RWPE2 (cell line): ENCODE results near the gene TBX2.
"Not testable (repeated sequence)": the region's sequence is repeated elsewhere in the genome, so short reads cannot be mapped to it uniquely, and the experiment has no call there.

Source experiments
- ATAC-seq: fragments of 200-7000 bp; cut with Tn5 transposase; 3 replicates; pipeline ENCODE4 v1.9.1; 2021; ENCODE audit warnings: low read depth
- DNase-seq: peaks from one replicate; pipeline ENCODE4 v3.0.0-alpha.2; 2020; ENCODE audit warnings: low spot score
- H3K27ac ChIP-seq: fragments of 450-650 bp; 2 replicates; pipeline ENCODE4 v1.5.1; 2017; ENCODE audit warnings: mild to moderate bottlenecking; ENCODE audit not compliant: poor library complexity, severe bottlenecking
- H3K27me3 ChIP-seq: fragments of 250-450 bp; sonication (Bioruptor Pico); 2 replicates; pipeline ENCODE4 v1.5.1; 2021; ENCODE audit warnings: mild to moderate bottlenecking, moderate library complexity; ENCODE audit not compliant: insufficient read depth, poor library complexity, severe bottlenecking
- H3K36me3 ChIP-seq: fragments of 250-450 bp; sonication (Bioruptor Pico); 2 replicates; pipeline ENCODE4 v1.5.1; 2020; ENCODE audit warnings: low read depth, mild to moderate bottlenecking, moderate library complexity
- H3K4me1 ChIP-seq: fragments of 250-450 bp; sonication (Bioruptor Pico); 2 replicates; pipeline ENCODE4 v1.5.1; 2021; ENCODE audit warnings: mild to moderate bottlenecking, moderate library complexity; ENCODE audit not compliant: insufficient read depth, poor library complexity, severe bottlenecking
- H3K4me3 ChIP-seq: fragments of 250-450 bp; sonication (Bioruptor Pico); 2 replicates; pipeline ENCODE4 v1.5.1; 2021; ENCODE audit warnings: mild to moderate bottlenecking, moderate library complexity; ENCODE audit not compliant: severe bottlenecking
- H3K9me3 ChIP-seq: fragments of 250-450 bp; sonication (Bioruptor Pico); 2 replicates; pipeline ENCODE4 v1.5.1; 2021; ENCODE audit warnings: mild to moderate bottlenecking, moderate library complexity; ENCODE audit not compliant: severe bottlenecking
- CTCF ChIP-seq: fragments of 450-650 bp; IDR thresholded peaks from one replicate; pipeline ENCODE4 v1.5.1; 2017; ENCODE audit warnings: mild to moderate bottlenecking, moderate library complexity; ENCODE audit not compliant: poor library complexity, severe bottlenecking

The TBX2 gene

GRCh38 chr17:61440697-61441096 lies 41.1 kb downstream of the TBX2 start:
- DNase-seq (no peak), ATAC-seq (no peak)
- no peaks in the 10 kb centered on the region for H3K4me1 ChIP-seq
- no peak overlapping the region for H3K27ac ChIP-seq
- TF ChIP-seq CTCF: no peak
- no peaks in the 10 kb centered on the region for H3K36me3 ChIP-seq
- H3K27me3 ChIP-seq: no peaks in the 10 kb centered on the region
- H3K4me3 ChIP-seq: no peak overlapping the region
- H3K9me3 ChIP-seq: no peaks in the 10 kb centered on the region

- not testable (repeated sequence) for H3K27ac ChIP-seq, DNase-seq, H3K4me1 ChIP-seq, H3K4me3 ChIP-seq, H3K9me3 ChIP-seq, ATAC-seq, H3K36me3 ChIP-seq, H3K27me3 ChIP-seq
These were observed 41.9 kb downstream of the TBX2 start for GRCh38 chr17:61441507-61441906.

DNA sequence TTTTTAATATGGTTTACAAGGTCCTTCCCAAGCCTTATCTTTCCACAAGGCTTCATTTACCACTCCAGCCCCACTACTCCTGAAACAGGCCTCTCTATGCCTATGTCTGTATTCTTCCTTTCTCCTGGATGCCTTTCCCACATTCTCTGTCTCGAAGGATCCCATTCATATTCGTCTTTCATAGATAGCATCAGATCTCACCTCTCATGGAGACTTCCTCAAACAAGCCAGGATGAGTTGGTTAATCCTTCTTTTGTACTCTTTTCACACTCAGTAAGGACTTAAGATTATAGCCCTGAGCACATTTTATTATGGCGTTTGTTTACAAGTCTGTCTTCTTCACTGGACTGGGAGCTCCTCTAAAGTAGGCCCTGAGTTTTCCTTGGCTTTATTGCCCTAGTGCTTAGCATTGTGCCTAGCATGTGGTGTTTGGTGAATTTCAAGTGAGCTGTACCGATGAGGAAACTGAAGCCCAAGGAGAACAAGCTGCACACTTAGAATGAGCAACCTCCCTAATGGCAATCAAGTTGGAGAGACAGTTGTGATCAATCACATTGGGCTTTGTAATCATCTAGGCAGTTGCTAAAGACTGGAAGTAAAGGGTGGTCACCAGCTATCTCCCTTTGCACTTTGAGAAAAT lies 42.6 kb downstream of the TBX2 start:
- no peak overlapping the region for H3K4me3 ChIP-seq
- no peak for ATAC-seq

GRCh38 chr17:61442878-61443474 lies 43.3 kb downstream of the TBX2 start:
- ATAC-seq (no peak), DNase-seq (no peak)
- Histone ChIP-seq H3K4me1 (no peaks in the 10 kb centered on the region), H3K27me3 (no peaks in the 10 kb centered on the region), H3K4me3 (no peak overlapping the region), H3K27ac (no peak overlapping the region), H3K9me3 (no peaks in the 10 kb centered on the region), H3K36me3 (no peaks in the 10 kb centered on the region)
- no peak for TF ChIP-seq CTCF

More for the DNA sequence above, 42.6 kb downstream of the TBX2 start:
- no peak for TF ChIP-seq CTCF
- H3K27ac ChIP-seq: no peak overlapping the region
- DNase-seq: no peak
- H3K9me3 ChIP-seq: no peaks in the 10 kb centered on the region
- H3K36me3 ChIP-seq: no peaks in the 10 kb centered on the region
- no peaks in the 10 kb centered on the region for H3K4me1 ChIP-seq
- H3K27me3 ChIP-seq: no peaks in the 10 kb centered on the region

GRCh38 chr17:61443475-61443882 lies 43.8 kb downstream of the TBX2 start:
- Histone ChIP-seq H3K9me3 (no peaks in the 10 kb centered on the region), H3K27me3 (no peaks in the 10 kb centered on the region), H3K36me3 (no peaks in the 10 kb centered on the region), H3K4me1 (no peaks in the 10 kb centered on the region), H3K27ac (no peak overlapping the region), H3K4me3 (no peak overlapping the region)
- no peak for TF ChIP-seq CTCF
- DNase-seq (no peak), ATAC-seq (no peak)
